K562 (cell line): ENCODE results near the gene THAP5. TPM values are rescaled to one million over a fixed set of nuclear protein-coding genes. Genes with fewer than 3 reads are reported as not detected.

ENCODE experiments used
- ARNT ChIP-seq, 2 experiments: fragments of 450-650 bp; IDR thresholded peaks; 2 replicates each; pipeline ENCODE4 v1.6.1; 2016; ENCODE audit warnings: mild to moderate bottlenecking in 1 of 2
- CBFA2T3 ChIP-seq: fragments of 450-650 bp; IDR thresholded peaks from 2 replicates; pipeline ENCODE4 v1.6.1; 2017
- FOXJ2 ChIP-seq: fragments of 200-800 bp; sonication (Bioruptor generic); IDR thresholded peaks from 2 replicates; pipeline ENCODE4 v1.6.1; 2016; ENCODE audit warnings: missing genetic modification characterization, missing compliant biosample characterization
- GABPA ChIP-seq: fragments of 200-800 bp; sonication (Bioruptor generic); conservative IDR thresholded peaks from 2 replicates; pipeline ENCODE4 v1.6.1; 2016; ENCODE audit warnings: low read depth, missing genetic modification characterization, missing compliant biosample characterization
- HDAC1 ChIP-seq, 2 experiments: fragments of 450-650 bp; IDR thresholded peaks; 2 replicates each; pipeline ENCODE4 v1.6.1; 2016 to 2017; ENCODE audit warnings: inconsistent platforms in 1 of 2, mild to moderate bottlenecking in 1 of 2, moderate library complexity in 1 of 2
- HDAC3 ChIP-seq: fragments of 450-650 bp; IDR thresholded peaks from 2 replicates; pipeline ENCODE4 v1.6.1; 2018; ENCODE audit warnings: borderline replicate concordance, mild to moderate bottlenecking, moderate library complexity; ENCODE audit not compliant: partially characterized antibody
- KDM1A ChIP-seq, 2 experiments: fragments of 450-650 bp; IDR thresholded peaks; 2 replicates each; pipeline ENCODE4 v1.6.1; 2016; ENCODE audit warnings: mild to moderate bottlenecking in 2 of 2
- LCOR ChIP-seq: sonication (generic); formaldehyde crosslinking; IDR thresholded peaks from 2 replicates; pipeline ENCODE4 v1.8.0; 2022; ENCODE audit warnings: mild to moderate bottlenecking, missing genetic modification reagents
- MAZ ChIP-seq, 2 experiments: fragments of 450-650 bp in 1 of 2; sonication (generic) in 1 of 2; formaldehyde crosslinking; IDR thresholded peaks in 1 of 2; conservative IDR thresholded peaks in 1 of 2; 2 replicates each; pipeline versions ENCODE4 v1.4.0 to v1.5.0; 2020; ENCODE audit warnings: mild to moderate bottlenecking in 1 of 2, missing genetic modification reagents in 1 of 2
- MTA1 ChIP-seq: fragments of 450-650 bp; IDR thresholded peaks from 2 replicates; pipeline ENCODE4 v1.6.1; 2017; ENCODE audit warnings: borderline replicate concordance
- NCOA1 ChIP-seq: fragments of 450-650 bp; IDR thresholded peaks from 2 replicates; pipeline ENCODE4 v1.6.1; 2016; ENCODE audit warnings: low read depth
- NEUROD1 ChIP-seq: fragments of 150-350 bp; IDR thresholded peaks from 2 replicates; pipeline ENCODE4 v1.6.1; 2014; ENCODE audit warnings: borderline replicate concordance, low read length, low read depth; ENCODE audit not compliant: partially characterized antibody
- RUNX1 ChIP-seq: sonication (generic); IDR thresholded peaks from 2 replicates; pipeline ENCODE4 v1.6.1; 2016; ENCODE audit warnings: antibody characterized with exemption, low read depth
- SMAD4 ChIP-seq: fragments of 250-450 bp; sonication (Bioruptor Pico); conservative IDR thresholded peaks from 2 replicates; pipeline ENCODE4 v1.8.0; 2021; ENCODE audit warnings: inconsistent platforms, mild to moderate bottlenecking, moderate library complexity
- SMARCE1 ChIP-seq: fragments of 450-650 bp; IDR thresholded peaks from 2 replicates; pipeline ENCODE4 v1.7.1; 2016; ENCODE audit warnings: mild to moderate bottlenecking
- TAF9B ChIP-seq: fragments of 450-650 bp; IDR thresholded peaks from 2 replicates; pipeline ENCODE4 v1.6.1; 2018; ENCODE audit warnings: mild to moderate bottlenecking; ENCODE audit not compliant: partially characterized antibody
- TAL1 ChIP-seq: fragments of 450-650 bp; IDR thresholded peaks from 2 replicates; pipeline ENCODE4 v1.6.1; 2016; ENCODE audit warnings: mild to moderate bottlenecking
- ZNF584 ChIP-seq: fragments of 200-800 bp; sonication (Bioruptor generic); IDR thresholded peaks from 2 replicates; pipeline ENCODE4 v1.6.1; 2016; ENCODE audit warnings: low read depth, mild to moderate bottlenecking, missing genetic modification characterization, missing compliant biosample characterization
- ZNF644 ChIP-seq: fragments of 200-800 bp; sonication (Bioruptor generic); IDR thresholded peaks from 2 replicates; pipeline ENCODE4 v1.6.1; 2016; ENCODE audit warnings: low read depth, missing genetic modification characterization, missing compliant biosample characterization
- polyA plus RNA-seq, 8 experiments: library from polyadenylated mRNA; depleted of rRNA in 4 of 8; stranded (reverse) in 5 of 8; unstranded in 3 of 8; fragments of >200 nt; fragmentation: Nextera tagmentation in 2 of 8; fragmentation: Illumina TruSeq in 1 of 8; extraction: Ambion mirVana in 2 of 8; extraction: Trizol in 1 of 8; gene quantifications; 2 replicates each; pipeline versions ENCODE4 v1.2.1 to v1.2.3, GENCODE V29; 2011 to 2014; ENCODE audit warnings: inconsistent platforms in 1 of 8, missing spikeins in 1 of 8
- total RNA-seq, 7 experiments: library from RNA; depleted of rRNA in 6 of 7; stranded (reverse); fragments of >200 nt in 6 of 7; fragmentation: Illumina TruSeq in 2 of 7; extraction: Trizol in 2 of 7; gene quantifications; 2 replicates each; pipeline versions ENCODE4 v1.2.1 to v1.2.3, GENCODE V29; 2011 to 2021; ENCODE audit warnings: low replicate concordance in 1 of 7
- TF ChIP-seq, protein P1 (sequence below): fragments of 200-800 bp; sonication (Bioruptor generic); IDR thresholded peaks from 2 replicates; pipeline ENCODE4 v1.6.1; 2017; ENCODE audit warnings: missing genetic modification characterization, missing compliant biosample characterization
- TF ChIP-seq, protein P2 (sequence below), 2 experiments: fragments of 150-350 bp in 1 of 2; IDR thresholded peaks; 2 replicates each; pipeline ENCODE4 v1.6.1; 2012 to 2016; ENCODE audit warnings: low read depth in 2 of 2, low read length in 2 of 2, mild to moderate bottlenecking in 1 of 2, moderate library complexity in 1 of 2
- TF ChIP-seq, protein P3 (sequence below): fragments of 450-650 bp; formaldehyde crosslinking; IDR thresholded peaks from 2 replicates; pipeline ENCODE4 v1.4.0; 2022; ENCODE audit warnings: mild to moderate bottlenecking, moderate library complexity
- TF ChIP-seq, protein P4 (sequence below): sonication (generic); formaldehyde crosslinking; IDR thresholded peaks from 2 replicates; pipeline ENCODE4 v1.5.0; 2020; ENCODE audit warnings: missing genetic modification reagents

THAP5 gene
- total and polyA plus RNA-seq, 9 of the 15 experiments (the other 6 are each of a cell fraction or from before 2014, with no cell fraction given): 16.5 to 58.1 (median 28.2) TPM

DNA sequence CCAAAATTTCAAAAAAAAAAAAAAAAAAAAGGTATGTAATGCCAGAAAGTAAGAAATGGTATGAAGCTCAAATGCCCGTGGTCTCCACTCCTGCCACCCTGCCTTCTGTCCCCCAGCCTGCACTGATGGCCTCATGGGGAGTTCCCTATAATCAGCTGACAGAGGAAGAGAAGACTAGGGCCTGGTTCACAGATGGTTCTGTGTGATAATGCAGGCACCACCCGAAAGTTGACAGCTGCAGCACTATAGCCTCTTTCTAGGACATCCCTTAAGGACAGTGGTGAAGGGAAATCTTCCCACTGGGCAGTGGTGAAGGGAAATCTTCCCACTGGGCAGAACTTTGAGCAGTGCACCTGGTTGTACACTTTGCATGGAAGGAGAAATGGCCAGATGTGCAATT is 31.3 kb downstream of the THAP5 start (continued):
- TF ChIP-seq, protein P1, sequence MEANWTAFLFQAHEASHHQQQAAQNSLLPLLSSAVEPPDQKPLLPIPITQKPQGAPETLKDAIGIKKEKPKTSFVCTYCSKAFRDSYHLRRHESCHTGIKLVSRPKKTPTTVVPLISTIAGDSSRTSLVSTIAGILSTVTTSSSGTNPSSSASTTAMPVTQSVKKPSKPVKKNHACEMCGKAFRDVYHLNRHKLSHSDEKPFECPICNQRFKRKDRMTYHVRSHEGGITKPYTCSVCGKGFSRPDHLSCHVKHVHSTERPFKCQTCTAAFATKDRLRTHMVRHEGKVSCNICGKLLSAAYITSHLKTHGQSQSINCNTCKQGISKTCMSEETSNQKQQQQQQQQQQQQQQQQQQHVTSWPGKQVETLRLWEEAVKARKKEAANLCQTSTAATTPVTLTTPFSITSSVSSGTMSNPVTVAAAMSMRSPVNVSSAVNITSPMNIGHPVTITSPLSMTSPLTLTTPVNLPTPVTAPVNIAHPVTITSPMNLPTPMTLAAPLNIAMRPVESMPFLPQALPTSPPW (CRISPR knock-in tag): peak; percentile 47; the same call in 1 of the 2 replicates
- TF ChIP-seq TAF9B: peak; percentile 93
- peak; percentile 35; the same call in 1 of the 2 replicates for TF ChIP-seq GABPA (tag)
- TF ChIP-seq SMARCE1: peak; percentile 97
- TF ChIP-seq ZNF644 (tag): peak; percentile 90
- TF ChIP-seq LCOR: peak; percentile 82; the same call in 1 of the 2 replicates
- peak; percentile 96 for TF ChIP-seq CBFA2T3
- peak; percentile 69 to 80; a peak in 3 of 4 replicates for TF ChIP-seq KDM1A (IDR thresholded peaks at IDR 0.05)
- TF ChIP-seq HDAC1 (IDR thresholded peaks at IDR 0.05): peak in 1 of 2 experiments; percentile 89; a peak in 2 of 4 replicates
- peak; percentile 65 to 66; a peak in 3 of 4 replicates for TF ChIP-seq MAZ (CRISPR knock-in tag; conservative IDR thresholded peaks at IDR 0.05 in 1 of 2, IDR thresholded peaks at IDR 0.05 in 1 of 2)
- TF ChIP-seq SMAD4 (CRISPR knock-in tag): peak; percentile 82
- TF ChIP-seq, protein P2, sequence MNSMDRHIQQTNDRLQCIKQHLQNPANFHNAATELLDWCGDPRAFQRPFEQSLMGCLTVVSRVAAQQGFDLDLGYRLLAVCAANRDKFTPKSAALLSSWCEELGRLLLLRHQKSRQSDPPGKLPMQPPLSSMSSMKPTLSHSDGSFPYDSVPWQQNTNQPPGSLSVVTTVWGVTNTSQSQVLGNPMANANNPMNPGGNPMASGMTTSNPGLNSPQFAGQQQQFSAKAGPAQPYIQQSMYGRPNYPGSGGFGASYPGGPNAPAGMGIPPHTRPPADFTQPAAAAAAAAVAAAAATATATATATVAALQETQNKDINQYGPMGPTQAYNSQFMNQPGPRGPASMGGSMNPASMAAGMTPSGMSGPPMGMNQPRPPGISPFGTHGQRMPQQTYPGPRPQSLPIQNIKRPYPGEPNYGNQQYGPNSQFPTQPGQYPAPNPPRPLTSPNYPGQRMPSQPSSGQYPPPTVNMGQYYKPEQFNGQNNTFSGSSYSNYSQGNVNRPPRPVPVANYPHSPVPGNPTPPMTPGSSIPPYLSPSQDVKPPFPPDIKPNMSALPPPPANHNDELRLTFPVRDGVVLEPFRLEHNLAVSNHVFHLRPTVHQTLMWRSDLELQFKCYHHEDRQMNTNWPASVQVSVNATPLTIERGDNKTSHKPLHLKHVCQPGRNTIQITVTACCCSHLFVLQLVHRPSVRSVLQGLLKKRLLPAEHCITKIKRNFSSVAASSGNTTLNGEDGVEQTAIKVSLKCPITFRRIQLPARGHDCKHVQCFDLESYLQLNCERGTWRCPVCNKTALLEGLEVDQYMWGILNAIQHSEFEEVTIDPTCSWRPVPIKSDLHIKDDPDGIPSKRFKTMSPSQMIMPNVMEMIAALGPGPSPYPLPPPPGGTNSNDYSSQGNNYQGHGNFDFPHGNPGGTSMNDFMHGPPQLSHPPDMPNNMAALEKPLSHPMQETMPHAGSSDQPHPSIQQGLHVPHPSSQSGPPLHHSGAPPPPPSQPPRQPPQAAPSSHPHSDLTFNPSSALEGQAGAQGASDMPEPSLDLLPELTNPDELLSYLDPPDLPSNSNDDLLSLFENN (IDR thresholded peaks at IDR 0.05; ENCODE audit: low read depth in 2 of 2, low read length in 2 of 2): peak in 1 of 2 experiments; percentile 79; a peak in 1 of 4 replicates
- TF ChIP-seq, protein P3, sequence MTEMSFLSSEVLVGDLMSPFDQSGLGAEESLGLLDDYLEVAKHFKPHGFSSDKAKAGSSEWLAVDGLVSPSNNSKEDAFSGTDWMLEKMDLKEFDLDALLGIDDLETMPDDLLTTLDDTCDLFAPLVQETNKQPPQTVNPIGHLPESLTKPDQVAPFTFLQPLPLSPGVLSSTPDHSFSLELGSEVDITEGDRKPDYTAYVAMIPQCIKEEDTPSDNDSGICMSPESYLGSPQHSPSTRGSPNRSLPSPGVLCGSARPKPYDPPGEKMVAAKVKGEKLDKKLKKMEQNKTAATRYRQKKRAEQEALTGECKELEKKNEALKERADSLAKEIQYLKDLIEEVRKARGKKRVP (CRISPR knock-in tag): 0 out of 2 replicates have a peak, but pooled peaks have one; percentile 35
- TF ChIP-seq HDAC3: peak; percentile 87
- TF ChIP-seq MTA1: peak; percentile 30; the same call in 1 of the 2 replicates
- 0 out of 2 replicates have a peak, but pooled peaks have one; percentile 74 for TF ChIP-seq RUNX1
- peak; percentile 52; the same call in 1 of the 2 replicates for TF ChIP-seq FOXJ2 (tag)
- peak; percentile 74; the same call in 1 of the 2 replicates for TF ChIP-seq ZNF584 (CRISPR knock-in tag)
- TF ChIP-seq, protein P4, sequence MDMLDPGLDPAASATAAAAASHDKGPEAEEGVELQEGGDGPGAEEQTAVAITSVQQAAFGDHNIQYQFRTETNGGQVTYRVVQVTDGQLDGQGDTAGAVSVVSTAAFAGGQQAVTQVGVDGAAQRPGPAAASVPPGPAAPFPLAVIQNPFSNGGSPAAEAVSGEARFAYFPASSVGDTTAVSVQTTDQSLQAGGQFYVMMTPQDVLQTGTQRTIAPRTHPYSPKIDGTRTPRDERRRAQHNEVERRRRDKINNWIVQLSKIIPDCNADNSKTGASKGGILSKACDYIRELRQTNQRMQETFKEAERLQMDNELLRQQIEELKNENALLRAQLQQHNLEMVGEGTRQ (CRISPR knock-in tag): peak; percentile 18; the same call in 1 of the 2 replicates
- peak; percentile 55 for TF ChIP-seq NEUROD1
- peak; percentile 83; the same call in 1 of the 2 replicates for TF ChIP-seq NCOA1
- peak; percentile 96 for TF ChIP-seq TAL1
- peak; percentile 24 to 91; a peak in 3 of 4 replicates for TF ChIP-seq ARNT (IDR thresholded peaks at IDR 0.05)
